ENCODE data around the gene RXRA.

GRCh38 chr9:134452728-134453127 is 126.5 kb downstream of the RXRA start:
- TF ChIP-seq TAF1 (IDR thresholded peaks at IDR 0.05; ENCODE audit: borderline replicate concordance, insufficient read depth, low read length) = no peak
- TF ChIP-seq REST (IDR thresholded peaks at IDR 0.05; ENCODE audit: insufficient read depth in 1 of 2, low read depth in 2 of 2, low read length in 2 of 2) = no peak
- no peak for TF ChIP-seq POLR2AphosphoS5 (IDR thresholded peaks at IDR 0.05; ENCODE audit: low read depth, low read length)
